ENCODE data around the gene GALNT5. TPM values are rescaled to one million over a fixed set of nuclear protein-coding genes. Genes with fewer than 3 reads are reported as not detected.

Gene GALNT5
- total RNA-seq, 1 donor from 2014 or later = 2.2 TPM

- Histone ChIP-seq H3K9me3 (ENCODE audit: insufficient read depth, low read depth, low read length) (no peaks in the 10 kb centered on the region), H3K4me3 (ENCODE audit: insufficient read depth, low read depth, low read length) (no peak overlapping the region), H4K20me1 (ENCODE audit: insufficient read depth, low read length) (no peaks in the 10 kb centered on the region), H3K4me1 (ENCODE audit: insufficient read depth, low read length) (no peaks in the 10 kb centered on the region), H3K4me2 (ENCODE audit: low read length) (no peak overlapping the region), H3K27ac (ENCODE audit: low read depth, low read length) (no peak overlapping the region), H3K27me3 (ENCODE audit: insufficient read depth, low read length) (no peaks in the 10 kb centered on the region), H3K36me3 (ENCODE audit: insufficient read depth, low read length) (no peaks in the 10 kb centered on the region), H3K9ac (ENCODE audit: low read length) (no peak overlapping the region), H2AFZ (ENCODE audit: low read depth, low read length) (no peak overlapping the region), H3K79me2 (ENCODE audit: insufficient read depth, low read length) (no peaks in the 10 kb centered on the region)
- Mint-ChIP-seq H3K9me3 (ENCODE audit: unreplicated experiment) (no peaks in the 10 kb centered on the region), H3K27me3 (ENCODE audit: low read depth, unreplicated experiment) (no peaks in the 10 kb centered on the region), H3K36me3 (ENCODE audit: low read depth, unreplicated experiment) (no peaks in the 10 kb centered on the region), H3K4me1 (ENCODE audit: low read depth, unreplicated experiment) (peaks cover 2% of the 10 kb centered on the region), H3K27ac (ENCODE audit: unreplicated experiment) (no peak overlapping the region), H3K4me3 (ENCODE audit: unreplicated experiment) (no peak overlapping the region)
- no peak for TF ChIP-seq EZH2 (IDR thresholded peaks at IDR 0.05; ENCODE audit: insufficient read depth, low read length)
- FAIRE-seq (no peak), DNase-seq (ENCODE audit: low read depth) (no peak)
These were observed 66.9 kb downstream of the GALNT5 start for GRCh38 chr2:157324331-157324843.

GRCh38 chr2:157325786-157326185 lies 68.3 kb downstream of the GALNT5 start, which contains the start of gene ERMN:
TSS of gene ERMN (minus strand) at chr2:157325824. CDS start at chr2:157325642, 182 bp downstream.
- FAIRE-seq (no peak), DNase-seq (ENCODE audit: low read depth) (no peak)
- H3K36me3 Mint-ChIP-seq (ENCODE audit: low read depth, unreplicated experiment) = no peaks in the 10 kb centered on the region
- H3K27ac ChIP-seq (ENCODE audit: low read depth, low read length) = no peak within 1 kb of the TSS
- H3K9ac ChIP-seq (ENCODE audit: low read length) = no peak within 1 kb of the TSS
- H3K9me3 ChIP-seq (ENCODE audit: insufficient read depth, low read depth, low read length) = no peaks in the 10 kb centered on the region
- no peaks in the 10 kb centered on the region for H3K79me2 ChIP-seq (ENCODE audit: insufficient read depth, low read length)
- H2AFZ ChIP-seq (ENCODE audit: low read depth, low read length) = no peak within 1 kb of the TSS
- no peak within 1 kb of the TSS for H3K4me3 ChIP-seq (ENCODE audit: insufficient read depth, low read depth, low read length)
- no peaks in the 10 kb centered on the region for H3K36me3 ChIP-seq (ENCODE audit: insufficient read depth, low read length)
- no peak within 1 kb of the TSS for H3K4me2 ChIP-seq (ENCODE audit: low read length)
- no peak within 1 kb of the TSS for H3K4me3 Mint-ChIP-seq (ENCODE audit: unreplicated experiment)
- no peaks in the 10 kb centered on the region for H3K4me1 ChIP-seq (ENCODE audit: insufficient read depth, low read length)
- H3K27me3 ChIP-seq (ENCODE audit: insufficient read depth, low read length) = no peaks in the 10 kb centered on the region
- H4K20me1 ChIP-seq (ENCODE audit: insufficient read depth, low read length) = no peaks in the 10 kb centered on the region
- no peaks in the 10 kb centered on the region for H3K9me3 Mint-ChIP-seq (ENCODE audit: unreplicated experiment)
- TF ChIP-seq CTCF (IDR thresholded peaks at IDR 0.05; ENCODE audit: insufficient read depth, low read depth, low read length) = no peak
- no peak for TF ChIP-seq EZH2 (IDR thresholded peaks at IDR 0.05; ENCODE audit: insufficient read depth, low read length)
- no peaks in the 10 kb centered on the region for H3K27me3 Mint-ChIP-seq (ENCODE audit: low read depth, unreplicated experiment)
- no peak within 1 kb of the TSS for H3K27ac Mint-ChIP-seq (ENCODE audit: unreplicated experiment)
- peaks cover 2% of the 10 kb centered on the region for H3K4me1 Mint-ChIP-seq (ENCODE audit: low read depth, unreplicated experiment)

- Histone ChIP-seq H2AFZ (ENCODE audit: low read depth, low read length) (no peak overlapping the region), H3K36me3 (ENCODE audit: insufficient read depth, low read length) (no peaks in the 10 kb centered on the region), H3K4me1 (ENCODE audit: insufficient read depth, low read length) (no peaks in the 10 kb centered on the region), H3K79me2 (ENCODE audit: insufficient read depth, low read length) (no peaks in the 10 kb centered on the region), H3K27ac (ENCODE audit: low read depth, low read length) (no peak overlapping the region), H4K20me1 (ENCODE audit: insufficient read depth, low read length) (no peaks in the 10 kb centered on the region), H3K27me3 (ENCODE audit: insufficient read depth, low read length) (no peaks in the 10 kb centered on the region), H3K9ac (ENCODE audit: low read length) (no peak overlapping the region), H3K4me2 (ENCODE audit: low read length) (no peak overlapping the region), H3K4me3 (ENCODE audit: insufficient read depth, low read depth, low read length) (no peak overlapping the region), H3K9me3 (ENCODE audit: insufficient read depth, low read depth, low read length) (no peaks in the 10 kb centered on the region)
- Mint-ChIP-seq H3K4me3 (ENCODE audit: unreplicated experiment) (no peak overlapping the region), H3K36me3 (ENCODE audit: low read depth, unreplicated experiment) (no peaks in the 10 kb centered on the region), H3K27ac (ENCODE audit: unreplicated experiment) (no peak overlapping the region), H3K4me1 (ENCODE audit: low read depth, unreplicated experiment) (peaks cover 2% of the 10 kb centered on the region), H3K27me3 (ENCODE audit: low read depth, unreplicated experiment) (no peaks in the 10 kb centered on the region), H3K9me3 (ENCODE audit: unreplicated experiment) (no peaks in the 10 kb centered on the region)
- TF ChIP-seq EZH2 (IDR thresholded peaks at IDR 0.05; ENCODE audit: insufficient read depth, low read length) (no peak), CTCF (IDR thresholded peaks at IDR 0.05; ENCODE audit: insufficient read depth, low read depth, low read length) (no peak)
- FAIRE-seq = no peak
- no peak for DNase-seq (ENCODE audit: low read depth)
These were observed 69.2 kb downstream of the GALNT5 start for GRCh38 chr2:157326698-157327097.
